AG09309 (cell line): ENCODE measurements around the gene PCCA.

ENCODE experiments used
- DNase-seq: peaks from one replicate; pipeline ENCODE4 v3.0.0-alpha.2; 2010; ENCODE audit warnings: low read depth
- H3K4me3 ChIP-seq: 2 replicates; pipeline ENCODE4 v1.5.1; 2011; ENCODE audit warnings: mild to moderate bottlenecking, low read depth, low read length, moderate library complexity; ENCODE audit not compliant: control insufficient read depth
- CTCF ChIP-seq: IDR thresholded peaks from 2 replicates; pipeline ENCODE4 v1.5.1; 2011; ENCODE audit warnings: mild to moderate bottlenecking, low read depth, low read length, inconsistent platforms; ENCODE audit not compliant: insufficient read depth, control insufficient read depth; ENCODE audit errors: missing control alignments

Gene PCCA

GRCh38 chr13:100549316-100549715, 460.4 kb downstream of the PCCA start:
- no peak overlapping the region for H3K4me3 ChIP-seq
- DNase-seq: no peak
- no peak for TF ChIP-seq CTCF

- H3K4me3 ChIP-seq: no peak overlapping the region
- no peak for TF ChIP-seq CTCF
- DNase-seq: no peak
These were observed 463.9 kb downstream of the PCCA start for GRCh38 chr13:100552755-100553154.

- H3K4me3 ChIP-seq: no peak overlapping the region
- no peak for TF ChIP-seq CTCF
- no peak for DNase-seq
These were observed 471.0 kb downstream of the PCCA start for GRCh38 chr13:100559886-100560285.

- no peak for TF ChIP-seq CTCF
- H3K4me3 ChIP-seq: no peak overlapping the region
- no peak for DNase-seq
These were observed 471.7 kb downstream of the PCCA start for GRCh38 chr13:100560498-100561157.

GRCh38 chr13:100561158-100561499, 472.2 kb downstream of the PCCA start:
- no peak overlapping the region for H3K4me3 ChIP-seq
- TF ChIP-seq CTCF: no peak
- DNase-seq: no peak

- no peak for TF ChIP-seq CTCF
- DNase-seq: no peak
- H3K4me3 ChIP-seq: no peak overlapping the region
These were observed 472.8 kb downstream of the PCCA start for GRCh38 chr13:100561599-100562204.
